ENCODE data around the gene FOXP3. TPM values are rescaled to one million over a fixed set of nuclear protein-coding genes. Genes with fewer than 3 reads are reported as not detected.

FOXP3 gene
- total RNA-seq, 1 experiment from 2014 or later = 0.15 TPM

DNA sequence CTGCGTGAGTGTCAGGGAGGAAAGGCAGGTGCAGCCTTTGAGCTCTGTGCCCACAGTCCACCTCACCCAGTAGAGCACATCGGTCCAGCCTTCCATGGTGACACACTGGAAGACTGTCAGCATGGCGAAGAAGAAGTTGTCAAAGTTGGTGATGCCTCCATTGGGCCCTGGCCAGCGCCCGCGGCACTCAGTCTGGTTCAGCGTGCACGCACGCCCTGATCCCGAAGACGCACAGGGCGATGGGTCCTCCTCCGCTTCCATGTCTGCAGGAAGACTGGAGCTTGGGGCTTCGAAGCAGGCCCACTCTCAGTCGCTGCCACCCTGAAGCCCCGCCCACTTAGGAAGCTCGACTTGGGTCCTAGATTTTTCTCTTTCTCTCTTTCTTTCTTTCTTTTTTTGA lies 36.3 kb downstream of the FOXP3 start:
- no peak overlapping the region for H3K27ac ChIP-seq (ENCODE audit: low read depth, low read length)
- BruUV-seq (replicated peaks) = no TSS peak
- H3K9me3 ChIP-seq (ENCODE audit: control insufficient read depth in 1 of 2, insufficient read depth in 1 of 2, low read depth in 1 of 2, low read length in 2 of 2) = no peaks in the 10 kb centered on the region
- intact Hi-C loops (cut with micrococcal nuclease) = no loop called here
- TF ChIP-seq CBX3 (IDR thresholded peaks at IDR 0.05; ENCODE audit: low read depth) = no peak
- no peak for TF ChIP-seq ELF1 (IDR thresholded peaks at IDR 0.05; ENCODE audit: borderline replicate concordance, low read depth)
- TF ChIP-seq MAX (IDR thresholded peaks at IDR 0.05) = no peak
- no peak for TF ChIP-seq EZH2 (IDR thresholded peaks at IDR 0.05)
- TF ChIP-seq ATF3 (IDR thresholded peaks at IDR 0.05) = no peak
- TF ChIP-seq CTCF (IDR thresholded peaks at IDR 0.05 in 2 of 3, conservative IDR thresholded peaks at IDR 0.05 in 1 of 3; ENCODE audit: borderline replicate concordance in 1 of 3, insufficient read depth in 1 of 3, low read depth in 2 of 3, low read length in 2 of 3) = no peak
- TF ChIP-seq, protein P1, sequence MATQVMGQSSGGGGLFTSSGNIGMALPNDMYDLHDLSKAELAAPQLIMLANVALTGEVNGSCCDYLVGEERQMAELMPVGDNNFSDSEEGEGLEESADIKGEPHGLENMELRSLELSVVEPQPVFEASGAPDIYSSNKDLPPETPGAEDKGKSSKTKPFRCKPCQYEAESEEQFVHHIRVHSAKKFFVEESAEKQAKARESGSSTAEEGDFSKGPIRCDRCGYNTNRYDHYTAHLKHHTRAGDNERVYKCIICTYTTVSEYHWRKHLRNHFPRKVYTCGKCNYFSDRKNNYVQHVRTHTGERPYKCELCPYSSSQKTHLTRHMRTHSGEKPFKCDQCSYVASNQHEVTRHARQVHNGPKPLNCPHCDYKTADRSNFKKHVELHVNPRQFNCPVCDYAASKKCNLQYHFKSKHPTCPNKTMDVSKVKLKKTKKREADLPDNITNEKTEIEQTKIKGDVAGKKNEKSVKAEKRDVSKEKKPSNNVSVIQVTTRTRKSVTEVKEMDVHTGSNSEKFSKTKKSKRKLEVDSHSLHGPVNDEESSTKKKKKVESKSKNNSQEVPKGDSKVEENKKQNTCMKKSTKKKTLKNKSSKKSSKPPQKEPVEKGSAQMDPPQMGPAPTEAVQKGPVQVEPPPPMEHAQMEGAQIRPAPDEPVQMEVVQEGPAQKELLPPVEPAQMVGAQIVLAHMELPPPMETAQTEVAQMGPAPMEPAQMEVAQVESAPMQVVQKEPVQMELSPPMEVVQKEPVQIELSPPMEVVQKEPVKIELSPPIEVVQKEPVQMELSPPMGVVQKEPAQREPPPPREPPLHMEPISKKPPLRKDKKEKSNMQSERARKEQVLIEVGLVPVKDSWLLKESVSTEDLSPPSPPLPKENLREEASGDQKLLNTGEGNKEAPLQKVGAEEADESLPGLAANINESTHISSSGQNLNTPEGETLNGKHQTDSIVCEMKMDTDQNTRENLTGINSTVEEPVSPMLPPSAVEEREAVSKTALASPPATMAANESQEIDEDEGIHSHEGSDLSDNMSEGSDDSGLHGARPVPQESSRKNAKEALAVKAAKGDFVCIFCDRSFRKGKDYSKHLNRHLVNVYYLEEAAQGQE (IDR thresholded peaks at IDR 0.05; ENCODE audit: low read depth) = no peak
- no peak for TF ChIP-seq FOSL1 (IDR thresholded peaks at IDR 0.05; ENCODE audit: low read depth)
- TF ChIP-seq SP1 (IDR thresholded peaks at IDR 0.05; ENCODE audit: low read depth) = no peak
- no peak for TF ChIP-seq RAD21 (IDR thresholded peaks at IDR 0.05; ENCODE audit: low read depth)
- TF ChIP-seq SIN3A (IDR thresholded peaks at IDR 0.05; ENCODE audit: low read depth) = no peak
- no peak for TF ChIP-seq SRF (IDR thresholded peaks at IDR 0.05; ENCODE audit: low read depth)
- TF ChIP-seq YY1 (IDR thresholded peaks at IDR 0.05; ENCODE audit: extremely low read depth, insufficient replicate concordance, low read depth, low read length) = no peak
- no peak for TF ChIP-seq EZH2phosphoT487 (IDR thresholded peaks at IDR 0.05; ENCODE audit: borderline replicate concordance)
- no peak for TF ChIP-seq POLR2AphosphoS5 (IDR thresholded peaks at IDR 0.05; ENCODE audit: low read depth, low read length)
- TF ChIP-seq POLR2A (IDR thresholded peaks at IDR 0.05; ENCODE audit: borderline replicate concordance, extremely low read depth, insufficient read depth, insufficient read length) = no peak
- TF ChIP-seq TCF7L2 (IDR thresholded peaks at IDR 0.05; ENCODE audit: borderline replicate concordance, extremely low read depth, insufficient read depth, insufficient read length) = no peak
- no peak for TF ChIP-seq ZFX (IDR thresholded peaks at IDR 0.05)
- no peak for TF ChIP-seq JUND (IDR thresholded peaks at IDR 0.05)
- H4K20me1 ChIP-seq (ENCODE audit: insufficient read depth) = no peaks in the 10 kb centered on the region
- H3K79me2 ChIP-seq (ENCODE audit: insufficient read depth, low read length) = no peaks in the 10 kb centered on the region
- no peaks in the 10 kb centered on the region for H3K4me1 ChIP-seq (ENCODE audit: control insufficient read depth in 1 of 2, insufficient read depth in 2 of 2, low read length in 2 of 2)
- RAD21 ChIA-PET (ENCODE audit: low non-redundant PET in 1 of 2, low total read pairs in 2 of 2, uncharacterized antibody in 2 of 2, unreplicated experiment in 2 of 2) = no interaction called here
- no peak overlapping the region for H2AFZ ChIP-seq (ENCODE audit: low read depth, low read length, poor library complexity, severe bottlenecking)
- DNase-seq (ENCODE audit: low read depth, low spot score) = no peak
- no peak overlapping the region for H3K4me3 ChIP-seq (replicated peaks in 1 of 2; ENCODE audit: low read depth in 1 of 2, low read length in 2 of 2)
- H3K9me2 ChIP-seq (ENCODE audit: insufficient read depth) = no peaks in the 10 kb centered on the region
- ATAC-seq = no peak
- CTCF ChIA-PET = no interaction called here
- POLR2A ChIA-PET = interaction anchor here (1.1 kb wide), 1 partner anchor 37 kb away, joined by 3 read pairs; no protein-coding TSS in a partner anchor
- H3K36me3 ChIP-seq (ENCODE audit: control insufficient read depth in 1 of 2, insufficient read depth in 2 of 2, low read length in 2 of 2) = no peaks in the 10 kb centered on the region
- no peak overlapping the region for H3K9ac ChIP-seq (ENCODE audit: low read length)
- no peaks in the 10 kb centered on the region for H3K27me3 ChIP-seq (ENCODE audit: insufficient read depth, low read length)
- H3K4me2 ChIP-seq (ENCODE audit: low read length) = no peak overlapping the region

Measured in HCT116 (cell line).